Choroid plexus epithelial cell (primary cell): ENCODE data around the gene KCNC1.

Source experiments
- DNase-seq: peaks from one replicate; pipeline ENCODE4 v3.0.0-alpha.2; 2010; ENCODE audit warnings: low read depth
- H3K4me3 ChIP-seq: 2 replicates; pipeline ENCODE4 v1.5.1; 2011; ENCODE audit warnings: low read depth, mild to moderate bottlenecking, control low read depth, low read length, moderate library complexity
- CTCF ChIP-seq: conservative IDR thresholded peaks from 2 replicates; pipeline ENCODE4 v1.5.1; 2011; ENCODE audit warnings: low read depth, mild to moderate bottlenecking, control low read depth, inconsistent platforms, low read length, moderate library complexity

The KCNC1 gene

GRCh38 chr11:17775035-17775348 lies 40.4 kb downstream of the KCNC1 start:
- no peak for DNase-seq
- no peak overlapping the region for H3K4me3 ChIP-seq
- no peak for TF ChIP-seq CTCF

GRCh38 chr11:17775507-17776211 lies 41.1 kb downstream of the KCNC1 start:
- DNase-seq, result no peak
- no peak for TF ChIP-seq CTCF
- H3K4me3 ChIP-seq, result no peak overlapping the region

- TF ChIP-seq CTCF, result no peak
These were observed 41.8 kb downstream of the KCNC1 start for GRCh38 chr11:17776212-17776875.

GRCh38 chr11:17777086-17777737 lies 42.6 kb downstream of the KCNC1 start:
- no peak for TF ChIP-seq CTCF
- DNase-seq, result no peak
- H3K4me3 ChIP-seq, result no peak overlapping the region

More at GRCh38 chr11:17776212-17776875, 41.8 kb downstream of the KCNC1 start:
- H3K4me3 ChIP-seq, result no peak overlapping the region
- DNase-seq, result no peak

GRCh38 chr11:17777738-17778091 lies 43.1 kb downstream of the KCNC1 start:
- TF ChIP-seq CTCF, result no peak
- H3K4me3 ChIP-seq, result no peak overlapping the region
- DNase-seq, result no peak

GRCh38 chr11:17778352-17778751 lies 43.8 kb downstream of the KCNC1 start:
- TF ChIP-seq CTCF, result no peak
- no peak overlapping the region for H3K4me3 ChIP-seq
- no peak for DNase-seq
